HEK293 (cell line): ENCODE measurements around the gene PRMT1.

Source experiments
- CTCF ChIA-PET: fragments of 350-600 bp; formaldehyde crosslinking; extraction: SDS; loops from one replicate; lab custom pipeline; 2021; ENCODE audit warnings: antibody characterized with exemption; lab: Yijun Ruan, JAX
- POLR2A ChIA-PET: fragments of 300-600 bp; formaldehyde crosslinking; extraction: SDS; loops from one replicate; lab custom pipeline; 2020; ENCODE audit warnings: antibody characterized with exemption, inconsistent platforms; lab: Yijun Ruan, JAX
- H3K27ac ChIP-seq: fragments of 200-500 bp; sonication (Bioruptor generic); 2 replicates; pipeline ENCODE4 v1.5.1; 2014; ENCODE audit warnings: low read depth, low read length, control low read depth, inconsistent platforms; ENCODE audit errors: extremely low read depth
- H3K36me3 ChIP-seq, 2 experiments: fragments of 200-500 bp in 1 of 2; sonication (Bioruptor generic) in 1 of 2; 1 replicate in 1 of 2; 2 replicates in 1 of 2; pipeline ENCODE4 v1.5.1; 2014 to 2017; ENCODE audit warnings: inconsistent platforms in 2 of 2, low read length in 2 of 2; ENCODE audit not compliant: control insufficient read depth in 2 of 2, insufficient read depth in 1 of 2
- H3K4me1 ChIP-seq: fragments of 200-500 bp; sonication (Bioruptor generic); 2 replicates; pipeline ENCODE4 v1.5.1; 2014; ENCODE audit warnings: mild to moderate bottlenecking, low read length, inconsistent platforms; ENCODE audit not compliant: control insufficient read depth, insufficient read depth
- H3K4me3 ChIP-seq: 2 replicates; pipeline ENCODE4 v1.5.1; 2011; ENCODE audit warnings: low read depth, mild to moderate bottlenecking, control low read depth, low read length, moderate library complexity
- H3K9me3 ChIP-seq: fragments of 200-500 bp; sonication (Bioruptor generic); 2 replicates; pipeline ENCODE4 v1.5.1; 2014; ENCODE audit warnings: low read depth, low read length, inconsistent platforms; ENCODE audit not compliant: control insufficient read depth, insufficient read depth
- EGR2 ChIP-seq: fragments of 450-650 bp; formaldehyde crosslinking; IDR thresholded peaks from 2 replicates; pipeline ENCODE4 v1.5.1; 2016; ENCODE audit warnings: low read depth, missing biosample characterization, missing genetic modification characterization
- GLIS1 ChIP-seq: fragments of 450-650 bp; formaldehyde crosslinking; IDR thresholded peaks from 2 replicates; pipeline ENCODE4 v1.5.1; 2016; ENCODE audit warnings: missing biosample characterization, missing genetic modification characterization
- GLIS2 ChIP-seq: fragments of 450-650 bp; formaldehyde crosslinking; IDR thresholded peaks from 2 replicates; pipeline ENCODE4 v1.5.1; 2016; ENCODE audit warnings: missing biosample characterization, missing genetic modification characterization
- KLF10 ChIP-seq: fragments of 450-650 bp; IDR thresholded peaks from 2 replicates; pipeline ENCODE4 v1.5.1; 2018; ENCODE audit warnings: missing biosample characterization, mild to moderate bottlenecking, missing genetic modification characterization
- KLF9 ChIP-seq: fragments of 450-650 bp; formaldehyde crosslinking; IDR thresholded peaks from 2 replicates; pipeline ENCODE4 v1.5.1; 2016; ENCODE audit warnings: missing biosample characterization, missing genetic modification characterization, low read depth
- SCRT1 ChIP-seq: fragments of 450-650 bp; formaldehyde crosslinking; IDR thresholded peaks from 2 replicates; pipeline ENCODE4 v1.5.1; 2016; ENCODE audit warnings: missing biosample characterization, missing genetic modification characterization, borderline replicate concordance
- ZFHX2 ChIP-seq: fragments of 450-650 bp; formaldehyde crosslinking; conservative IDR thresholded peaks from 2 replicates; pipeline ENCODE4 v1.5.1; 2016; ENCODE audit warnings: missing biosample characterization, missing genetic modification characterization
- ZFP3 ChIP-seq: fragments of 450-650 bp; formaldehyde crosslinking; IDR thresholded peaks from 2 replicates; pipeline ENCODE4 v1.5.1; 2016; ENCODE audit warnings: low read depth, missing biosample characterization, missing genetic modification characterization
- ZFP37 ChIP-seq: fragments of 450-650 bp; formaldehyde crosslinking; IDR thresholded peaks from 2 replicates; pipeline ENCODE4 v1.5.1; 2016; ENCODE audit warnings: missing biosample characterization, missing genetic modification characterization
- ZNF140 ChIP-seq: fragments of 450-650 bp; formaldehyde crosslinking; IDR thresholded peaks from 2 replicates; pipeline ENCODE4 v1.5.1; 2016; ENCODE audit warnings: missing biosample characterization, missing genetic modification characterization
- ZNF221 ChIP-seq: fragments of 450-650 bp; formaldehyde crosslinking; IDR thresholded peaks from 2 replicates; pipeline ENCODE4 v1.5.1; 2017; ENCODE audit warnings: missing biosample characterization, missing genetic modification characterization, borderline replicate concordance
- ZNF24 ChIP-seq: fragments of 450-650 bp; formaldehyde crosslinking; IDR thresholded peaks from 2 replicates; pipeline ENCODE4 v1.5.1; 2016; ENCODE audit warnings: missing biosample characterization, missing genetic modification characterization
- ZNF362 ChIP-seq: fragments of 450-650 bp; formaldehyde crosslinking; IDR thresholded peaks from 2 replicates; pipeline ENCODE4 v1.5.1; 2016; ENCODE audit warnings: missing biosample characterization, missing genetic modification characterization
- ZNF600 ChIP-seq: fragments of 450-650 bp; formaldehyde crosslinking; IDR thresholded peaks from 2 replicates; pipeline ENCODE4 v1.5.1; 2016; ENCODE audit warnings: missing biosample characterization, missing genetic modification characterization
- TF ChIP-seq, protein P1 (sequence below): fragments of 450-650 bp; formaldehyde crosslinking; IDR thresholded peaks from 2 replicates; pipeline ENCODE4 v1.5.1; 2016; ENCODE audit warnings: missing biosample characterization, missing genetic modification characterization
- TF ChIP-seq, protein P2 (sequence below): fragments of 450-650 bp; formaldehyde crosslinking; IDR thresholded peaks from 2 replicates; pipeline ENCODE4 v1.5.1; 2017; ENCODE audit warnings: missing biosample characterization, missing genetic modification characterization

PRMT1 gene

DNA sequence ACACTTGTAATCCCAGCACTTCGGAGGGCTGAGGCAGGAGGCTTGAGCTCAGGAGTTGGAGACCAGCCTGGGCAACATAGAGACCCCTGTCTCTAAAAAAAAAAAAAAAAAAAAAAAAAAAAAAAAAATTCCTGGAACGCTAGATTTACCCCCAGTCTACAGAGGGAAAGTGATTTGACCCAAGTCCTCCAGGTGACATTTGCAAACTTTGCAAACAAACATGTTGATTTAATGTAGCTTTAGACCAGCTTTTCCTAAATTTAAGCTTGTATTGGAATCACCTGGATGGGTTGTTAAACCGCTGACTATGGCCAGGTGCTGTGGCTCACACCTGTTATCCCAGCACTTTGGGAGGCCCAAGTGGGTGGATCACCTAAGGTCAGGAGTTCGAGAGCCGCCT, 22.3 kb downstream of the PRMT1 start:
- no peak for TF ChIP-seq ZNF221 (tag by site-specific recombination)
- no peak for TF ChIP-seq ZFP37 (tag by site-specific recombination)
- no peak for TF ChIP-seq SCRT1
- TF ChIP-seq ZNF362 (tag by site-specific recombination), result 0 out of 2 replicates have a peak, but pooled peaks have one; percentile 33
- TF ChIP-seq ZNF24 (tag by site-specific recombination), result no peak
- TF ChIP-seq, protein P1, sequence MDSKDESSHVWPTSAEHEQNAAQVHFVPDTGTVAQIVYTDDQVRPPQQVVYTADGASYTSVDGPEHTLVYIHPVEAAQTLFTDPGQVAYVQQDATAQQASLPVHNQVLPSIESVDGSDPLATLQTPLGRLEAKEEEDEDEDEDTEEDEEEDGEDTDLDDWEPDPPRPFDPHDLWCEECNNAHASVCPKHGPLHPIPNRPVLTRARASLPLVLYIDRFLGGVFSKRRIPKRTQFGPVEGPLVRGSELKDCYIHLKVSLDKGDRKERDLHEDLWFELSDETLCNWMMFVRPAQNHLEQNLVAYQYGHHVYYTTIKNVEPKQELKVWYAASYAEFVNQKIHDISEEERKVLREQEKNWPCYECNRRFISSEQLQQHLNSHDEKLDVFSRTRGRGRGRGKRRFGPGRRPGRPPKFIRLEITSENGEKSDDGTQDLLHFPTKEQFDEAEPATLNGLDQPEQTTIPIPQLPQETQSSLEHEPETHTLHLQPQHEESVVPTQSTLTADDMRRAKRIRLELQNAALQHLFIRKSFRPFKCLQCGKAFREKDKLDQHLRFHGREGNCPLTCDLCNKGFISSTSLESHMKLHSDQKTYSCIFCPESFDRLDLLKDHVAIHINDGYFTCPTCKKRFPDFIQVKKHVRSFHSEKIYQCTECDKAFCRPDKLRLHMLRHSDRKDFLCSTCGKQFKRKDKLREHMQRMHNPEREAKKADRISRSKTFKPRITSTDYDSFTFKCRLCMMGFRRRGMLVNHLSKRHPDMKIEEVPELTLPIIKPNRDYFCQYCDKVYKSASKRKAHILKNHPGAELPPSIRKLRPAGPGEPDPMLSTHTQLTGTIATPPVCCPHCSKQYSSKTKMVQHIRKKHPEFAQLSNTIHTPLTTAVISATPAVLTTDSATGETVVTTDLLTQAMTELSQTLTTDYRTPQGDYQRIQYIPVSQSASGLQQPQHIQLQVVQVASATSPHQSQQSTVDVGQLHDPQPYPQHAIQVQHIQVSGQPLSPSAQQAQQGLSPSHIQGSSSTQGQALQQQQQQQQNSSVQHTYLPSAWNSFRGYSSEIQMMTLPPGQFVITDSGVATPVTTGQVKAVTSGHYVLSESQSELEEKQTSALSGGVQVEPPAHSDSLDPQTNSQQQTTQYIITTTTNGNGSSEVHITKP (tag by site-specific recombination), result peak; percentile 62
- no peak for TF ChIP-seq ZNF140 (tag by site-specific recombination)
- CTCF ChIA-PET, result interaction anchor here (1.4 to 1.7 kb wide), 3 partner anchors 18 to 19 kb away, joined by 4 to 10 read pairs (median 5); no protein-coding TSS in a partner anchor
- POLR2A ChIA-PET, result interaction anchor here (1.0 to 1.1 kb wide), 2 partner anchors 107 to 119 kb away, joined by 3 read pairs; partner anchors contain the start of gene NOSIP
- Histone ChIP-seq H3K27ac (no peak overlapping the region), H3K36me3 (no peaks in the 10 kb centered on the region; a peak in 1 of 3 replicates), H3K4me3 (no peak overlapping the region), H3K9me3 (no peaks in the 10 kb centered on the region), H3K4me1 (no peaks in the 10 kb centered on the region)

GRCh38 chr19:49700563-49700962, 23.5 kb downstream of the PRMT1 start:
- ChIA-PET POLR2A (interaction anchor here (0.6 to 1.2 kb wide), 3 partner anchors 36 to 108 kb away, joined by 3 to 5 read pairs (median 5); no protein-coding TSS in a partner anchor), CTCF (interaction anchor here (0.6 to 1.7 kb wide), 5 partner anchors 17 to 374 kb away, joined by 3 to 10 read pairs (median 4); no protein-coding TSS in a partner anchor)
- Histone ChIP-seq H3K9me3 (no peaks in the 10 kb centered on the region), H3K4me3 (no peak overlapping the region), H3K36me3 (no peaks in the 10 kb centered on the region; a peak in 1 of 3 replicates), H3K27ac (no peak overlapping the region), H3K4me1 (no peaks in the 10 kb centered on the region)
- TF ChIP-seq ZNF600, result no peak
- TF ChIP-seq GLIS2, result 0 out of 2 replicates have a peak, but pooled peaks have one; percentile 16
- TF ChIP-seq, protein P2, sequence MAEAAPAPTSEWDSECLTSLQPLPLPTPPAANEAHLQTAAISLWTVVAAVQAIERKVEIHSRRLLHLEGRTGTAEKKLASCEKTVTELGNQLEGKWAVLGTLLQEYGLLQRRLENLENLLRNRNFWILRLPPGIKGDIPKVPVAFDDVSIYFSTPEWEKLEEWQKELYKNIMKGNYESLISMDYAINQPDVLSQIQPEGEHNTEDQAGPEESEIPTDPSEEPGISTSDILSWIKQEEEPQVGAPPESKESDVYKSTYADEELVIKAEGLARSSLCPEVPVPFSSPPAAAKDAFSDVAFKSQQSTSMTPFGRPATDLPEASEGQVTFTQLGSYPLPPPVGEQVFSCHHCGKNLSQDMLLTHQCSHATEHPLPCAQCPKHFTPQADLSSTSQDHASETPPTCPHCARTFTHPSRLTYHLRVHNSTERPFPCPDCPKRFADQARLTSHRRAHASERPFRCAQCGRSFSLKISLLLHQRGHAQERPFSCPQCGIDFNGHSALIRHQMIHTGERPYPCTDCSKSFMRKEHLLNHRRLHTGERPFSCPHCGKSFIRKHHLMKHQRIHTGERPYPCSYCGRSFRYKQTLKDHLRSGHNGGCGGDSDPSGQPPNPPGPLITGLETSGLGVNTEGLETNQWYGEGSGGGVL, result peak; percentile 76
- TF ChIP-seq GLIS1, result peak; percentile 56

DNA sequence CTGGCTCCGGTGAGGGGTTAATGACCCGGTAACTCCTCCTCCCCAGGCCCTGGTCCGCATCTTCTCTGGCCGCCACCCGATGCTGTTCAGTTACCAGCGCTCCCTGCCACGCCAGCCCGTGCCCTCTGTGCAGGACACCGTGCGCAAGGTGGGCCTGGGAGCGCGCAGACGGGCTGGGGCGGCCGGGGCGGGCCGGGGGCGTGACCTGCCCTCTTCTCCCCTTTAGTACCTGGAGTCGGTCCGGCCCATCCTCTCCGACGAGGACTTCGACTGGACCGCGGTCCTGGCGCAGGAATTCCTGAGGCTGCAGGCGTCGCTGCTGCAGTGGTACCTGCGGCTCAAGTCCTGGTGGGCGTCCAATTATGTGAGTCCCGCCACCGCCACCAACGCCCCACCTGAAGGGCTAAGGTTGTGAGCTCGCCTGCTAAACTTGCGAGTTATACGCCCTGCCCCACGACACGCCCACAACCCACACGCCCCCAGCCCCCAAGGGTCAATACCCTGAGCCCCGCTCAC, 24.3 kb downstream of the PRMT1 start:
- no peak overlapping the region for H3K4me3 ChIP-seq
- CTCF ChIA-PET, result no interaction called here
- POLR2A ChIA-PET, result no interaction called here
- TF ChIP-seq KLF9 (tag by site-specific recombination) (peak; percentile 46; the same call in 1 of the 2 replicates), ZFP3 (tag by site-specific recombination) (no peak), ZFHX2 (peak; percentile 69), EGR2 (peak; percentile 46; the same call in 1 of the 2 replicates), KLF10 (tag by site-specific recombination) (peak; percentile 49; the same call in 1 of the 2 replicates)
- H3K4me1 ChIP-seq, result no peaks in the 10 kb centered on the region
- H3K36me3 ChIP-seq, result no peaks in the 10 kb centered on the region; a peak in 1 of 3 replicates
- no peaks in the 10 kb centered on the region for H3K9me3 ChIP-seq
- H3K27ac ChIP-seq, result no peak overlapping the region
